BJ (cell line): ENCODE results near the gene ETFA. TPM values are rescaled to one million over a fixed set of nuclear protein-coding genes. Genes with fewer than 3 reads are reported as not detected.

Experiments
- CTCF ChIA-PET: fragments of 350-600 bp; formaldehyde crosslinking; extraction: SDS; loops from one replicate; lab custom pipeline; 2021; ENCODE audit warnings: antibody characterized with exemption, inconsistent platforms; lab: Yijun Ruan, JAX
- POLR2A ChIA-PET: fragments of 300-600 bp; sonication (Branson Sonifier 250); formaldehyde crosslinking; extraction: SDS; loops from one replicate; lab custom pipeline; 2021; ENCODE audit warnings: antibody characterized with exemption; lab: Charles Lee
- DNase-seq: peaks from one replicate; pipeline ENCODE4 v3.0.0-alpha.2; 2011; ENCODE audit warnings: low read depth
- H3K27me3 ChIP-seq: 2 replicates; pipeline ENCODE4 v1.6.0; 2011; ENCODE audit warnings: low read length; ENCODE audit not compliant: control insufficient read depth, insufficient read depth
- H3K36me3 ChIP-seq: 2 replicates; pipeline ENCODE4 v1.5.1; 2011; ENCODE audit warnings: low read length; ENCODE audit not compliant: control insufficient read depth, insufficient read depth
- H3K4me3 ChIP-seq: 2 replicates; pipeline ENCODE4 v1.5.1; 2011; ENCODE audit warnings: low read depth, mild to moderate bottlenecking, control low read depth, low read length
- CTCF ChIP-seq: IDR thresholded peaks from 2 replicates; pipeline ENCODE4 v1.5.1; 2011; ENCODE audit warnings: low read depth, mild to moderate bottlenecking, control low read depth, inconsistent platforms, low read length, moderate library complexity; ENCODE audit not compliant: insufficient read depth
- polyA plus RNA-seq: library from polyadenylated mRNA; depleted of rRNA; stranded (reverse); fragments of >200 nt; gene quantifications from 2 replicates; pipeline ENCODE4 v1.2.3, GENCODE V29; 2011

ETFA gene
- polyA plus RNA-seq, 1 experiment: 113 TPM

- no peak for DNase-seq
- no peaks in the 10 kb centered on the region for H3K36me3 ChIP-seq
- CTCF ChIA-PET: interaction anchor here (1.0 kb wide), 1 partner anchor 20 kb away, joined by 3 read pairs; no protein-coding TSS in a partner anchor
- no peaks in the 10 kb centered on the region for H3K27me3 ChIP-seq
- TF ChIP-seq CTCF: no peak
- no peak overlapping the region for H3K4me3 ChIP-seq
- POLR2A ChIA-PET: no interaction called here
These were observed 132.2 kb downstream of the ETFA start for GRCh38 chr15:76179023-76179422.

- no peak overlapping the region for H3K4me3 ChIP-seq
- H3K36me3 ChIP-seq: no peaks in the 10 kb centered on the region
- ChIA-PET POLR2A (interaction anchor here (0.8 kb wide), 1 partner anchor 158 kb away, joined by 3 read pairs; the partner anchor contains the start of gene ISL2), CTCF (interaction anchor here (0.9 to 1.2 kb wide), 3 partner anchors 13 to 19 kb away, joined by 3 read pairs; no protein-coding TSS in a partner anchor)
- DNase-seq: no peak
- H3K27me3 ChIP-seq: no peaks in the 10 kb centered on the region
- no peak for TF ChIP-seq CTCF
These were observed 132.8 kb downstream of the ETFA start for GRCh38 chr15:76178296-76179000.

GRCh38 chr15:76177491-76178040 lies 133.7 kb downstream of the ETFA start:
- no peak for TF ChIP-seq CTCF
- H3K4me3 ChIP-seq: no peak overlapping the region
- ChIA-PET POLR2A (interaction anchor here (0.8 kb wide), 1 partner anchor 159 kb away, joined by 3 read pairs; the partner anchor contains the start of gene ISL2), CTCF (interaction anchor here (0.9 to 1.2 kb wide), 3 partner anchors 8 to 19 kb away, joined by 3 read pairs; no protein-coding TSS in a partner anchor)
- H3K27me3 ChIP-seq: no peaks in the 10 kb centered on the region
- DNase-seq: peak; percentile 61
- H3K36me3 ChIP-seq: no peaks in the 10 kb centered on the region

- DNase-seq: no peak
- TF ChIP-seq CTCF: no peak
- ChIA-PET POLR2A (no interaction called here), CTCF (no interaction called here)
- Histone ChIP-seq H3K27me3 (no peaks in the 10 kb centered on the region), H3K4me3 (no peak overlapping the region), H3K36me3 (no peaks in the 10 kb centered on the region)
These were observed 134.7 kb downstream of the ETFA start for GRCh38 chr15:76176487-76177085.

DNA sequence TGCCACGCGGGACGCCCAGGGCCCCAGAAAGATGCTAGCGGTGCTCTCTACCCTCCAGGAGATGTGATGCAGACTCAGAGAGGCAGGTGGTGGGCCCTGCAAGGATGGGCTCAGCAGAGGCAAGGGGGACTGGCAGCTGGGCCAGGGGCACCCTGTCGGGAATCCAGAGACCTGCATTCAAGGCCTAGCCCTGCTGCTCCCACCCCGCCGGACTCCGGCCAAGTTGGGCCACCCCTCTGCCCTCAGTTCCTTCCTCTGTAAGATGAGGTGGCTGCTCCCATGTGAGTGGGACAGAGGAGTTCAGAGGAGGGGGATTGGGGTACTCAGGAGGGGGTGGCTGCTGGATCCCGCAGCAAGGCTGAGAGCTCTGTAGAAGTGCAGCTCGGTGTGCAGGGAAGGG lies 135.2 kb downstream of the ETFA start:
- H3K4me3 ChIP-seq: no peak overlapping the region
- ChIA-PET CTCF (interaction anchor here (1.1 kb wide), 1 partner anchor 14 kb away, joined by 3 read pairs; no protein-coding TSS in a partner anchor), POLR2A (no interaction called here)
- DNase-seq: no peak
- H3K36me3 ChIP-seq: no peaks in the 10 kb centered on the region
- TF ChIP-seq CTCF: no peak
- no peaks in the 10 kb centered on the region for H3K27me3 ChIP-seq
